ENCODE data around the gene AGMO. TPM values are rescaled to one million over a fixed set of nuclear protein-coding genes. Genes with fewer than 3 reads are reported as not detected.

Gene AGMO
- total RNA-seq, 1 experiment from 2014 or later, result not detected

GRCh38 chr7:15252181-15252580 lies 309.6 kb downstream of the AGMO start:
- CTCF ChIA-PET, result no interaction called here
- RAD21 ChIA-PET (ENCODE audit: low non-redundant PET in 1 of 2, low total read pairs in 2 of 2, uncharacterized antibody in 2 of 2, unreplicated experiment in 2 of 2), result no interaction called here
- no peaks in the 10 kb centered on the region for H3K4me1 ChIP-seq (ENCODE audit: control insufficient read depth in 1 of 2, insufficient read depth in 2 of 2, low read length in 2 of 2)
- H3K27me3 ChIP-seq (ENCODE audit: insufficient read depth, low read length), result no peaks in the 10 kb centered on the region
- H3K9me3 ChIP-seq (ENCODE audit: control insufficient read depth in 1 of 2, insufficient read depth in 1 of 2, low read depth in 1 of 2, low read length in 2 of 2), result no peaks in the 10 kb centered on the region
- no peak for ATAC-seq
- H3K4me3 ChIP-seq (replicated peaks in 1 of 2; ENCODE audit: low read depth in 1 of 2, low read length in 2 of 2), result no peak overlapping the region
- H3K9me2 ChIP-seq (ENCODE audit: insufficient read depth), result no peaks in the 10 kb centered on the region
- H3K9ac ChIP-seq (ENCODE audit: low read length), result no peak overlapping the region
- intact Hi-C loops (cut with micrococcal nuclease), result no loop called here
- POLR2A ChIA-PET, result no interaction called here
- no peaks in the 10 kb centered on the region for H3K36me3 ChIP-seq (ENCODE audit: control insufficient read depth in 1 of 2, insufficient read depth in 2 of 2, low read length in 2 of 2)
- H3K27ac ChIP-seq (ENCODE audit: low read depth, low read length), result no peak overlapping the region
- H3K79me2 ChIP-seq (ENCODE audit: insufficient read depth, low read length), result no peaks in the 10 kb centered on the region
- H2AFZ ChIP-seq (ENCODE audit: low read depth, low read length, poor library complexity, severe bottlenecking), result no peak overlapping the region
- no peak for DNase-seq (ENCODE audit: low read depth, low spot score)
- no TSS peak for BruUV-seq (replicated peaks)
- no peak overlapping the region for H3K4me2 ChIP-seq (ENCODE audit: low read length)
- TF ChIP-seq, protein P1, sequence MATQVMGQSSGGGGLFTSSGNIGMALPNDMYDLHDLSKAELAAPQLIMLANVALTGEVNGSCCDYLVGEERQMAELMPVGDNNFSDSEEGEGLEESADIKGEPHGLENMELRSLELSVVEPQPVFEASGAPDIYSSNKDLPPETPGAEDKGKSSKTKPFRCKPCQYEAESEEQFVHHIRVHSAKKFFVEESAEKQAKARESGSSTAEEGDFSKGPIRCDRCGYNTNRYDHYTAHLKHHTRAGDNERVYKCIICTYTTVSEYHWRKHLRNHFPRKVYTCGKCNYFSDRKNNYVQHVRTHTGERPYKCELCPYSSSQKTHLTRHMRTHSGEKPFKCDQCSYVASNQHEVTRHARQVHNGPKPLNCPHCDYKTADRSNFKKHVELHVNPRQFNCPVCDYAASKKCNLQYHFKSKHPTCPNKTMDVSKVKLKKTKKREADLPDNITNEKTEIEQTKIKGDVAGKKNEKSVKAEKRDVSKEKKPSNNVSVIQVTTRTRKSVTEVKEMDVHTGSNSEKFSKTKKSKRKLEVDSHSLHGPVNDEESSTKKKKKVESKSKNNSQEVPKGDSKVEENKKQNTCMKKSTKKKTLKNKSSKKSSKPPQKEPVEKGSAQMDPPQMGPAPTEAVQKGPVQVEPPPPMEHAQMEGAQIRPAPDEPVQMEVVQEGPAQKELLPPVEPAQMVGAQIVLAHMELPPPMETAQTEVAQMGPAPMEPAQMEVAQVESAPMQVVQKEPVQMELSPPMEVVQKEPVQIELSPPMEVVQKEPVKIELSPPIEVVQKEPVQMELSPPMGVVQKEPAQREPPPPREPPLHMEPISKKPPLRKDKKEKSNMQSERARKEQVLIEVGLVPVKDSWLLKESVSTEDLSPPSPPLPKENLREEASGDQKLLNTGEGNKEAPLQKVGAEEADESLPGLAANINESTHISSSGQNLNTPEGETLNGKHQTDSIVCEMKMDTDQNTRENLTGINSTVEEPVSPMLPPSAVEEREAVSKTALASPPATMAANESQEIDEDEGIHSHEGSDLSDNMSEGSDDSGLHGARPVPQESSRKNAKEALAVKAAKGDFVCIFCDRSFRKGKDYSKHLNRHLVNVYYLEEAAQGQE (IDR thresholded peaks at IDR 0.05; ENCODE audit: low read depth), result no peak
- TF ChIP-seq YY1 (IDR thresholded peaks at IDR 0.05; ENCODE audit: extremely low read depth, insufficient replicate concordance, low read depth, low read length), result no peak
- no peak for TF ChIP-seq POLR2AphosphoS5 (IDR thresholded peaks at IDR 0.05; ENCODE audit: low read depth, low read length)
- TF ChIP-seq, protein P2, sequence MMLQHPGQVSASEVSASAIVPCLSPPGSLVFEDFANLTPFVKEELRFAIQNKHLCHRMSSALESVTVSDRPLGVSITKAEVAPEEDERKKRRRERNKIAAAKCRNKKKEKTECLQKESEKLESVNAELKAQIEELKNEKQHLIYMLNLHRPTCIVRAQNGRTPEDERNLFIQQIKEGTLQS (IDR thresholded peaks at IDR 0.05), result no peak
- no peak for TF ChIP-seq TCF7L2 (IDR thresholded peaks at IDR 0.05; ENCODE audit: borderline replicate concordance, extremely low read depth, insufficient read depth, insufficient read length)
- H4K20me1 ChIP-seq (ENCODE audit: insufficient read depth), result no peaks in the 10 kb centered on the region

DNA sequence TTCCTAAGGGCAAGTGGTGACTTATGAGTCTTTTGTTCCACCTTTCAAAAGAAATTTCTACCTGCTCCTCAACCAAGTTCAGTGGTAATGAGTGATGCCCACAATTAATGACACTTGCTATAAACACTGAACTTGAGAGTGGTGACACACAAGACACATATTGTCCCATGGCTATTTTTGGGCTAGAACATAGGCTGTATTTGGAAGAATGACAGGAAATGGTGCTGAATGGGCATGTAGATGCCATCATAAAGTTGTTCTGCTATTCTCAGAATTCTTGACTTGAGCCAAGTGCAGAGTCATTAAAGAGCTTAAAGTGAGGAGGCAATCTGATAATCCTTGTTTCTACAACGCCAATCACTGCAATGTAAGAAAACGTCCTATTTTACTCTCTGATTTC lies 313.3 kb downstream of the AGMO start:
- H3K9me3 ChIP-seq (ENCODE audit: control insufficient read depth in 1 of 2, insufficient read depth in 1 of 2, low read depth in 1 of 2, low read length in 2 of 2), result no peaks in the 10 kb centered on the region

More for the DNA sequence above, 313.3 kb downstream of the AGMO start:
- Histone ChIP-seq H3K27me3 (ENCODE audit: insufficient read depth, low read length) (no peaks in the 10 kb centered on the region), H3K9ac (ENCODE audit: low read length) (no peak overlapping the region), H4K20me1 (ENCODE audit: insufficient read depth) (no peaks in the 10 kb centered on the region), H3K4me1 (ENCODE audit: control insufficient read depth in 1 of 2, insufficient read depth in 2 of 2, low read length in 2 of 2) (no peaks in the 10 kb centered on the region), H3K27ac (ENCODE audit: low read depth, low read length) (no peak overlapping the region), H3K79me2 (ENCODE audit: insufficient read depth, low read length) (no peaks in the 10 kb centered on the region), H3K4me2 (ENCODE audit: low read length) (no peak overlapping the region), H3K9me2 (ENCODE audit: insufficient read depth) (no peaks in the 10 kb centered on the region), H3K4me3 (replicated peaks in 1 of 2; ENCODE audit: low read depth in 1 of 2, low read length in 2 of 2) (no peak overlapping the region), H2AFZ (ENCODE audit: low read depth, low read length, poor library complexity, severe bottlenecking) (no peak overlapping the region), H3K36me3 (ENCODE audit: control insufficient read depth in 1 of 2, insufficient read depth in 2 of 2, low read length in 2 of 2) (no peaks in the 10 kb centered on the region)
- TF ChIP-seq SP1 (IDR thresholded peaks at IDR 0.05; ENCODE audit: low read depth), result no peak
- CTCF ChIA-PET, result no interaction called here
- DNase-seq (ENCODE audit: low read depth, low spot score), result no peak
- intact Hi-C loops (cut with micrococcal nuclease), result no loop called here
- RAD21 ChIA-PET (ENCODE audit: low non-redundant PET in 1 of 2, low total read pairs in 2 of 2, uncharacterized antibody in 2 of 2, unreplicated experiment in 2 of 2), result no interaction called here
- no peak for ATAC-seq
- BruUV-seq (replicated peaks), result no TSS peak
- POLR2A ChIA-PET, result no interaction called here
